Activated CD4-positive, alpha-beta T cell treated with anti-CD3 and anti-CD28 coated beads, Interleukin-10, Interleukin-2, amounts not matched to agents 100 ng/mL and 50 ng/mL, durations not matched to agents 16 hours and 8 hours (primary cell): ENCODE results near the gene APBB2.
"Not testable (repeated sequence)": the region's sequence is repeated elsewhere in the genome, so short reads cannot be mapped to it uniquely, and the experiment has no call there.

Experiments used
- DNase-seq: peaks from one replicate; pipeline ENCODE4 v3.0.0-alpha.2; 2020

APBB2 gene

DNA sequence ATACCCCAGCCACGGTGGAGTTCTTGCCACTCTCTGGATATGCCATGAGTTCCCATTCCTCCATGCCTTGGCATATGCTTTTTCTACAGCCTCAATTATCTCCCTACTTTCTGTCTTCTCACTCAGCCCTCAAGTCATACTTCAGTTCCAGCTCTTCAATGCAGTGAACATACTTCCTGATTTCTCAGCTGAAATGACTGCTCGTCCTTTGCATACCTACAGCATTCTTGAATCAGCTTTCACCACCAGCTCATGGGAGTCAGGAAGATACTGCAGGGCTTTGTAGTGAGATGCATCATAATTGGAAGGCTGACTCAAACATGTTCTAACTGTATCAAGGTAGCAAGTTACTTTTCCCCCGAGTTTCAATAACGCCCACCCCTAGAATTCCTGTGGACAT lies 118.4 kb downstream of the APBB2 start:
- no peak for DNase-seq

DNA sequence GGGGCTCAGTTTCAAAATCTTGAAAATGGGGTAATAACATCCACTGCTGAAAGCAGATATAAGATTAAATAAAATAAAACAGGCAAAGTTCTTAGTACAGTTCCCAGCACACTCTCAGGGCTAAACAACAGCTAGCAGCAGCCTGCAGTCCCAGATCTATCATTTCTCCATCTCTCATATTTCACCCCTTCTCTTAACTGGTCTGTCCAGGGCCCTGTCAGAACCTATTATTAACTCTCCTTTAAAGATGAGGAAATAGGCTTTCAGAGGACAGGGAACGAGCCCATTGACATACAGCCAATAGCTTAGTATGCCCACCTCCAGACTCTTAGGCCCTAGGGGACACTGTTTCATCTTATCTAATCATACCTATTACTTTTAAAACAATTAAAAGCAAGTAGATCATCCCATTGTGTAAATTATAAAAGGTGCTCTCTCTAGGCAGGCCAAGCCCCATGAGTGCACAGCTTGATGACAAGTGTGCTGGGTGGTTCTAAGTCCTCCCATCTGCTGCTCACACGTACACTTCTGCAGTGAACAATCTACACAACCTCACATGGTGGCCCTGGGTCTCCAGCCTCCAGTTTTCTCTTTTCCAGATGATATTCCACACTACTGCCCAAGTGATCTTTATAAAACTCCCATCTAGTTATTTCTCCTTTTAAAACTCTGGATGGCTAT lies 119.0 kb downstream of the APBB2 start:
- no peak for DNase-seq

DNA sequence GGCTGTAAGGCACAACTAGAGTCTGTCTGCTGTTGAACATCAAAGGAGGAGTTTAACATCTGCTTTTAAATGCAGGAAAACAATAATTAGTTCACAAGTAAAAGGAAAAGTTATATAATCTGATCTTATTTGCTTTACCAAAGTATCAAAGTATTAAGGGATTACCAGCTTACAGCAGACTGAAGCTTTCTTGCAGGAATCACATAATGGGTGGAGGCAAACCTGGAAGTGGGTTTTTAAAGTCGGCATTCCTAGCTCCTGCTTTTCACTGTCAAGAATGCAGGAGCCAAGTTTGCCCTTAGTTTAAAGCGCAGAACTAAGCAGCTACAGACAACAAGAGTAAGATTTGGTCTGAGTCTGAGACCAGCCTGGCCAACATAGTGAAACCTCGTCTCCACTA lies 122.2 kb downstream of the APBB2 start:
- no peak for DNase-seq

DNA sequence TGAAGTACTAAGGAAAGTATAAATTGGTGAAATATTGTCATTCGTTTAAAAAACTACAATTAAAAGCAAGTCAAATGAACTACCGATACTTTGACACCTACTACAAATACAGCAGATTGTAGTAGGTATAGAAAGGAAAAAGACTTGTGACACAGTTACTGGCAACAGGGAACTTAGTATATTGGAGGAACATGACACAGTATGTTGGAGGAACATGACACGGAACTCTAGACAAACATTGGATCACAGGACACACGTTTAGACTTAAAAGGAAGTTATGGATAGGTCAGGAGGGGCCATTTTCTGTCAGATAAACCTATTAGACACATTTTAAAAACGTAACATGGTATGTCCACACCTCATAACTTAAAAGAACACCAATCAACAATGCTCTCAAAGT lies 132.5 kb downstream of the APBB2 start:
- DNase-seq: no peak

DNA sequence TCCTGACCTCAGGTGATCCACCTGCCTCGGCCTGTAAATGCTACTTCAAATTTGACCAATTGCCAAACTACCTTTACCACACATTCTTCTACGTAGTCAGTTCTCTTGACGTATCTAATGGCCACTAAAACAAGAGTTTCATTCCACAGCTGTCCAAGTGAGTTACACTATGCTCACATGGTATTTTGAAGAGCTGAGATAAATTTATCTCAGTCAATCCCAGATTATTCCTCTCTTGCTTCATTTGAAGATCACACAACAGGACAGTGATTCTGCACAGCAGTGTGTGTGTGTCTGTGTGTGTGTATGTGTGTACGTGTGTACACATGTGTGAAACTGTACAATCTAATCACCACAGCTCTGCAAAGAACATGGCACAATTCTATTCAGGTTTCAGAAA lies 133.4 kb downstream of the APBB2 start:
- DNase-seq: no peak

DNA sequence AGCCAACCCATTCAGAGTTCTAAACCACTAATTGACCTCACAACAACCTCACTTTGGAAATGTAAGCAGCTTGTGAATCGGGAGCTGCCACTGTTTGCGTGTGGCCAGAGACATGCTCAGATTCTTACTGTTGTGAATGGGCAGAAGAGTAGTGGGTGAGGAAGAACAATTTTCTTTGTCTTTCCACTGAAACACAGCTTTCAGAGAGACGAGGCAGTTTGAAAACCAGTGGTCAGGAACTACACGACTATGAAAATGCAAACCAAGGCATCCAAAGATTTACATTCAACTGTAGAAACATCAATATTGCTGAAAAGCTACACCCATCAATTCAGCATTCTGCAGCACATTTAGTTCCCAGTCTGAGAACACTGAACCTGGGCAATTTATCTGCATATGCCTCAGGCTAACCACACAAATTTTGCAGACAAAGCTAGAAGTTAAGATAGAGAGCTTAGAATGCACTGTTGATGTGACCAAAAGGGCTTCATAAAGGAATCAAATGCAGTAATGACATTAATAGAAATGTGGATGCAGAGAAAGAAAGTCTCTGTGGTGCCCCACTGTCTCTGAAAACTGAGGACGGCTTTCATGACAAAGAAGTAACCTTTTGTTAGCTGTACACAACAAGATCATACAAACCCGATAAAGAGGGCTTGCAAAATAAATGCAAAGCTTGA lies 134.3 kb downstream of the APBB2 start:
- no peak for DNase-seq

DNA sequence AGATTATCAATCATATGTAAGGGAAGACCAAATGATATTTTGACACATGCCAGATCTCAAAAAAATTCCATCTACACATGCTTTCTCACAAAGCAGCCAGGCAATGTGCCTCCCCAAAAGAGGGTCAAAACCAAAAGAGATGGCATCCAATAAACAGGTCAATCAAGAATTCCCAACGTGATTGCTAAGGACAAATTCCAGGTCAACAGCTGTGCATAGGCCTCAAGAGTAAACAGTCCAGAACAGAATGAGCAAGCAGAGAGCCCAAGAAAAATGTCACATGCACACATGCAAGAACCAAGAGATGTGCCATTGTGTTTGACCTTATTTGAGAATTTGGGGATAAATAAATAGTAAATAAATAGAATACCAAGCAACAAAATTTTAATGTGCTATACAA lies 136.7 kb downstream of the APBB2 start:
- DNase-seq: no peak

DNA sequence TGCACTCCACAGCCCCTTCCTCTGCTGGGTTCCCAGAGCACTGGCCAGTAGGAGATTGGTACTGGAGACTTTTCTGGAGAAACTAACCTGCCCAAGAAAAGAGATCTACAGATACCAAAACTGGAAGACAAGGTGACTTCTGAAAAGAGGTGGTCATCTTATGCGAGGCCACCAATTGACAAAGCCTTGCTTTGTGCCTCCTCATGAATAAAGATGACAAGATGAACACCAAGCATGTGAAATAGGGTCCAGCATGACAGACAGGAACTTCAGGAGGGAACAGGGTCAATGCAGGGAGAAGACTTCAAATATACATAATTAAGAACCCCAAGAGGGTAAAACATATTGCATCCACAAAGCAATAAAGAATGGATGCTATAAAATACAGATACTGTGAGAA lies 137.9 kb downstream of the APBB2 start:
- DNase-seq: no peak

DNA sequence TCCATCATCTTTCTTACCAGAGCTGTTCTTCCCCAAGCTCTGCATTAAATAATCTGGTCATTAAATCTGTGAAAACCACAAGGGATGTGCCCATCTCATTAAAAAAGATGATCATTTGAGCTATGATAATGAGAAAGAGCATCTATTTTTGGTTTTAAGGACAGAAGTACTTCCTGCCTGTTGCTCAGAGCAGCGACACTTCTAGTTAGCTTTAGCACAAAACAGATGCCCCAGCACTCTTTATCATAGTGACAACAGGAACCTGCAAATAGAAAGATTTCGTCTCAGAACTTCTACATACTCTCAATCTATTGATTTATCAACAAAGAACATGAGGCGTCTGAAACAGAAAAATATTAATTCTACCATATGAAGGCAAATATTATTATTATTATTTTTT lies 140.1 kb downstream of the APBB2 start:
- DNase-seq: no peak

DNA sequence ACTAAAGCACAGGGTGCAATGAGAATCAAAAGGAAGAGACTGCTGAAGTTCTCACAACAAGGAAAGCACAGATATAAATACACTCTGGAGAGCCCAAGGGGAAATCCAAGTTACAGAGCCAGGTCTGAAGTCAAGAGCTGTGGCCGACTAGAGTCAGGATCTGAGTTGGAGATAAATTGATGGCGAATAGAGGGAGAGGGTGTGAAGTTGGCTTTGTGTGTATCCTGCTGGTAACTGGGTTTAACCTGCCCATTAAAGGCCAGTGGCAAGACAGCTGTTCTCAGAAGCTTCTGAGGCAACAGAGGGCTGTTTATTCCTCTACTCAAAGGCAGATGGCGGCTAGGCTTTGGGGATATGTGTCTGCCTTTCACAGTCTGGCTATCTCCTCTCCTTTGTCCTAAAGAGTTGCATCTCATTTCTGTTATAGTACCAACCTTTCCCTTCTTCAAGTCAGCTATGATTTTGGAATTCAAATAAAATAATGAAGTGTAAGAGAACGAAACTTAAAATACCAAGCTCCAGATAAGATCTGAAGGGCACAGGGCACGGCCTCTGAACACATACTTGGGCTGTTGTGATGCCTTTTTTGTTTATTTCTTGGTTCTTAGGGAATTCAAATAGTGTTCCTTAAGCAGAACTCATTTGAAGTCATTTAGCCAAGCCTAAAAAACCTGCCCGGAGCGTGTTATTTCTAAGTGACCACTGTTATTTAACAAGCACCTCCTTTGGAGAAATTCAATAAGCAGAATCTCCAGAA lies 142.1 kb downstream of the APBB2 start:
- DNase-seq: no peak

DNA sequence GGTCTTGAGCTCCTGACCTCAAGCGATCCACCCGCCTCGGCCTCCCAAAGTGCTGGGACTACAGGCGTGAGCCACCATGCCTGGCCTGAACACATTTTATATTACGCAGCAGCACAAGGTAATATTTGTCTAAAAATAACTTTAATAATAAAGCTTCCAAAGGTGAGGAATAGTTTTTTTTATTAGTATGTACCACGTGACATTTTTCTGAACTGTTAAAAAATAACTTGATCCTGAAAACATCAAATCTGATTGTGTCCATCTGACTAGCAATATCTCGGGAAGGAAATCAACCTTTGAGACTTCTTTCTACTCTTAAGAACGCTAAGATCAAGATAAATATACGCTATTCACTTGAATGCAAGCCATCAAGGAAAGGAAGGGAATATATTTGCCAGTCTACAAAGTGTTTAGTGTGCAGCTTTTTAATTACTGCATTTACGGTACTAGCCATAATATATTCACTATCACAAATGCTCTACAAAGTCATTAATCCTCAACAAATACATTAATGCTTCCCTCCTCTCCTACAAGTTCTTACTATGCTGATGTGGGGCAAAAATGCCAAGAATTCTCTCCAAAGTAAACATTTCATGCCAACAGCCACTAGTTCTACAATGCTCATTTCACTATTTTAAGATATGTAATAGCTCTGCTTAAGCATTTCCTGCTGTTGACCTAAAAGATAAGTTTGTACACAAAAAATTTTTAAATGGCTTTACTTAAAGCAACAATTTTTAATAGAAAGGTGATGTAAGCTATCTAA lies 143.6 kb downstream of the APBB2 start:
- no peak for DNase-seq

DNA sequence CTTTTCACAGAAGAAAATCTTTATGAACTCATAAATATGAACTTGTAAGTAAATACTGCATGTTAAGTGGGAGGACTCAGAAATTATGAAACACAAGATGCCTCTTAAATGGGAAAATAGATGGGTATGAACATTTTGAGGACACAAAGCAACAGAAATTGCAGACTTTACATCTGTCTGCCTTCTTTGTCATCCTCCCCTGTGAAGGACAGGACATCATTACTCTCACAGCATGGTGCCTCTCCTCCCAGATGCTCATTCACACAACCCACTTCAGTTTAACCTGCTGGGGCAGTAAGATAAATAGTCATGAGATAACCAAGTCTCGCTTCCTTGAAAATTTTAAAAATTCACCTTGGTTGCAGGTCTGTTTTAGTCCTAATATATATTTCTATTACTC lies 144.5 kb downstream of the APBB2 start:
- DNase-seq: no peak

DNA sequence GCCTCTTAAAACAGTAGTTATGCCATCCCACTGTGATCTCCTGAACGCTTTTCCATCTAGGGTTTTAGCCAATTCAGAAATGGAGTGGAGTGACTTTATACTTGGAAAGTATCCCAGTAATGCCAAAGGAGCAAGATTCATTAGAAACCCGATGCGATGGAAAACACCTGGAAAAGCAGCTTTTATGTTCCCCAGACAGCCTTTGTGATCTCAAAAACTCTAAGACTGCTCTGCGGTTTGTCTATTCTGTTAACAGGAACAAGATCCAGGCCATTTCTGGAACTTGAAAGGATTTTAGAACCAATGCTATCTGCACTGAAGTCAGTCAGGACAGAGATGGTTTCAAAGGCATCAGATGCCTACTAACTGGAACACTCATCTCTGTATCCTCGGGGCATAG lies 145.1 kb downstream of the APBB2 start:
- DNase-seq: no peak

DNA sequence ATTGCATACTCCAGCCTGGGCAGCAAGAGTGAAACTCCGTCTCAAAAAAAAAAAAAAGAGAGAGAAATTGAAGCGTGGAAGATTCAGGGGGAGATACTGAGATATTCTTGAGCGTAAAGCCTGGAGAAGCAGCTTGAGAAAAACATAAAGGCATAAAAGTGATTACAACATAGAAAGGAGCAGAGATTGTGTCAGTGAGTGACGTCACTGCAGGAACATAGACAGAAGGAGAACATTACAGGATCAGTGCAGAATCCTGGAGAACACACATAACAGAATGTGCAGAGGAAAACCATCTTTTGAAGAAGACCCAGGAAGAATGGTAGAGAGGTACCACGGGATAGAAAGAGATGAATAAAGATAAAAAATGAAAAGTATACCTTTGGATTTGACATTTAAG lies 147.0 kb downstream of the APBB2 start:
- DNase-seq: no peak

DNA sequence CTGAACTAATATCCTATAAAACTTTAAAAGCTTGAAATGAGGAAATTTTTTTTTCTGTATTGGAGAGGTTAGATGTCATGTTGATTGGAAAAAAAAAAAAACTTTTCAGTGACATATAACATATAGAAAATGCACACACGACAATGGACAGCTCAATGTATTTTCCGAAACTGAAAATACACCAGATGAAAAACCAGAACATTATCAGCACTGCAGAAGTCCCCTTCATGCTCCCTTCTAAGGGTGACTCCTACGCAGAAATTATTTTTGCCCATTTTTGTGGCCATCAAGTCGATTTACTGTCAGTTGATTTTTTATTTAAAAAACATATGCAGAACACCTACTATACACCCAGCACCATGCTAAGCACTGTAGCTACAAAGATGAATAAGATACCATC lies 148.3 kb downstream of the APBB2 start:
- no peak for DNase-seq

DNA sequence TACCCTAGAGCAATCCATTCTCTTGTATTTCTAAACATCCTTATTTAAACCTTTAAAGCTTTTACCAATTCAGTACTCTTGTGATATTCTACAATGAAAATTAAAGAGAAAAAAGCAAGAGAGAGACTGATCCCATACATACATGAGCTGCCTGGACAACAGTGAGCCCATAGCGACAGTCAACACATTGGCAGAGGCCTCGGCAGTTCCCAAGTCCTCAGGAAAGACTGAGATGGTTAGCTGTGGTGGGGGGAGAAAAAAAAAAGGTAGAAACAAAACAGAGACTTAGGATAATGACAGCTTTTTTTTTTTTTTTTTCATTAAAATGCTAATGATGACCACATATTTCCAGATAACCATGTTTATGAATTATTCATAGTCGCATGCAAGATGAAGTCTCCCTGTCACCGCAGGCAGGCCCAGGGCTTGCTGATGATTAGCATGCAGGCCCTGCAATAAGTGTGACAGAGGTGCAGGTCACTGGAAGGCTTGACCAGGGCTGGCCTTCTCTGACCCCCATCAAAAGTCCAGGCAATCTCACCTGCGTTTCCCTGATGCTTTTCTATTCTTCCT lies 148.8 kb downstream of the APBB2 start:
- no peak for DNase-seq

DNA sequence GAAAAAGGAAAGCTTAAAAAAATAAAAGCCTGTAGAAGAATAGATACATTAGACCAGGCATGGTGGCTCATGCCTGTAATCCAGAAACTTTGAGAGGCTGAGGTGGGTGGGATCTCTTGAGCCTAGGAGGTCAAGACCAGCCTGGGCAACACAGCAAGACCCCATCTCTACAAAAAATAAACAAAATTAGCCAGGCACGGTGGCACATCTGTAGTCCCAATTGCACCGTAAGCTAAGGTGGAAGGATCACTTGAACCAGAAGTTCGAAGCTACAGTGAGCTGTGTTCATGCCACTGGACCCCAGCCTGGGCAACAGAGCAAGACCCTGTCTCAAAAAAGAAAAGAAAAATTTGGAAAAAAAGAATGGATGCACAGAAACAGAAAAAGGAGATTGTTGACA lies 149.4 kb downstream of the APBB2 start:
- no peak for DNase-seq

DNA sequence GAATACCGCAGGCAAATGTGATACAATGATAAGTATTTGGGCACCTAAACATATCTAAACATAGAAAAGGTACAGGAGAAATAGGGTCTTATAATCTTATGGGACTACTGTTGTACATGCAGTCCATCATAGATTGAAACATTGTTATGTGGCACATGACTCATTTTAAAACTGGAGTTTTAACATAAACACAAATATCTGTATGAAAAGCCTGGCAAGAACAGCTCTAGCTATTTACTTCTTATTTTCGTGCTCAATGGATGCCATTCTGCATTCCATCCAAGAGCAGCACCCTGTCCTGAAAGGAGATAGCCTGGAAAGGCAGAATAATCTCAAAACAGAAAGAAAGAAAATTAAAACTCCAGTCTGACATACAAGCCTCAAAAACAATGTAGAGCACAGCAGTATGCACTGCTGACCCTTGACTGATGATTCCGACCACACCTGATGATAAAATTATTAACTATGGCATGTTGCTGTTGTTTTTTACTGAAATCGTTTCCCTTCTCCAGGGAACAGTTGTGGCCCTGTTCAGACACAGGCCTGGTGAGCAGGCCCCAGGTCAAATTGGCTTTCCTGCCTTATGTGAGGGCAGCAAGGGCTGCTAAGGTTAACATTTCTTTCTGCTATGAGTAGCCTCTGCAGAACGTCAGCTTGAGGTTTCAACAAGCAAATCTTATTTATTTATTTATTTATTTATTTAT lies 152.7 kb downstream of the APBB2 start:
- no peak for DNase-seq

DNA sequence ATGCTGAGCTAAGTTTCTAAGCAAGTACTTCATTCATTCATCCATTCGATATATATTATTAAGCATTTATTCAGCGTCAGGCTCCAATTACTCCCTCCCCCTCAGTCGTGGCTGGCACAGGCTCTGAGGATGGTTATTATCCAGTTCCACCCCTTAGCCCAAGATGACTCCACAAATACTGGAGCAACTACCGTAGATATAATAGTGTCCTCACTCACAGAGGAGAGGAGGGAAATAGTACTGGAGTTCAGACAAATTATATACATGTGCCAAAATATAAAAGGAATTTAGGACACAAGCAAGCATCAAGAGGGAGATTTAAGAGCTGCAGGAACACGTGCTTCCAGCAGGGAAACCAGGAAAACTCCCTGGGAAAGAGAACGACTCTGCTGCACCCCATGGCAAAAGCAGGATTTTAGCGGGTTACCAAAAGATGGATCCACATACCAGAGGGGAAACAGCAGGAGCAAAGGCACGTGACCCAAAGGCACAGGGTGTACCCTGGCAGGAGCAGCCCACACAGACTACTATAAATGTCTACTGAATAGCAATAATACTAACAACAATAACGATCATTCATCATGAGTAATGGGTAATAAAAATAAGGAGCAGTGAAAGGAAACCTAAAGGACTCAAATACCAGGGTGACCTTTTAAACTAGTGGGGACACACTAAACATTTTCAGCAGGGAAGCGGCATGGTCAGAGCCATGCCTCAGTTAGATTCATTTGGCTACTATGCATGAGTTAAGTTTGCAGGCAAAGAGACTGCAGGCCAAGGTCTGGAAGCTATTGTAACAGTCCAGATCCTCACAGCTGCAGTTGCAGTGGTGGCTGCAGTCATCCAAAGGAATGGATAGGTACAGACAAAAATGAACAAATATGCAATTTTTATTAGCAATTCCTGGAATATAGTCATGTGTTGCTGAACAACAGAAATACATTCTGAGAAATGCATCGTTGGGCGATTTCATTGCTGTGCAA lies 153.7 kb downstream of the APBB2 start:
- no peak for DNase-seq

DNA sequence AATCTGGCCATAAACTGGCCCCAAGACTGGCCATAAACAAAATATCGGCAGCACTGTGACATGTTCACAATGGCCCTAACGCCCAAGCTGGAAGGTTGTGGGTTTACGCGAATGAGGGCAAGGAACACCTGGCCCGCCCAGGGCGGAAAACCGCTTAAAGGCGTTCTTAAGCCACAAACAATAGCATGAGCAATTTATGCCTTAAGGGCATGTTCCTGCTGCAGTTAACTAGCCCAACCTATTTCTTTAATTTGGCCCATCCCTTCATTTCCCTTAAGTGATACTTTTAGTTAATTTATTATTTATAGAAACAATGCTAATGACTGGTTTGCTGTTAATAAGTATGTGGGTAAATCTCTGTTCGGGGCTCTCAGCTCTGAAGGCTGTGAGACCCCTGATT lies 154.9 kb downstream of the APBB2 start:
- not testable (repeated sequence) for DNase-seq

DNA sequence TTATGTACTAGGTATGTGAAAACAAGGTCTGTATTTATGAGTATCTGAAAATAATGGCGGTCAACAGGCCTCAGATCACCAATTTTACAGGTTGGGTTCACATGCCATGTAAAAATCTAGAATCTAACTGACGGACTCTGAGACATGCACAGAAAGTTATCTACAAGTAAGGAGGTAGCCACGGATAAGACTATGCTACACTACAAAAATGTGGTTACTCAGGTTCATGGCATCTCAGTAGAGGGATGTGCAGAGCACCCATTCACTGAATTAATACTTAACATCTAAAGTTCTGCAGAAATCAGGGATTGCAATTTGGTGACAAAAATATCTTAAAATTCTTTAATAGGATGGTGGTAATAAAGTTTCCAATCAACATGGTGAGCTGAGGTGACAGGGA lies 155.9 kb downstream of the APBB2 start:
- no peak for DNase-seq
